Lower leg skin (tissue), 4 donors: ENCODE results near the gene AOPEP. TPM values are rescaled to one million over a fixed set of nuclear protein-coding genes. Genes with fewer than 3 reads are reported as not detected.
A peak's percentile ranks its signal among the peaks of the same experiment; 100 is the strongest.

Experiments
- DNase-seq, 2 donors: peaks; one replicate each; pipeline ENCODE4 v3.0.0-alpha.2; 2019; ENCODE audit warnings: low spot score in 2 of 2
- H3K4me3 ChIP-seq: fragments of 200-600 bp; sonication (generic); 2 replicates; pipeline ENCODE4 v1.5.1; 2017; ENCODE audit warnings: mild to moderate bottlenecking, low read depth; ENCODE audit not compliant: poor library complexity, severe bottlenecking
- CTCF ChIP-seq, 3 donors: fragments of 450-650 bp; IDR thresholded peaks; one replicate each; pipeline ENCODE4 v1.5.1; 2016; ENCODE audit warnings: antibody characterized with exemption in 3 of 3, mild to moderate bottlenecking in 3 of 3, moderate library complexity in 2 of 3
- POLR2A ChIP-seq, 2 donors: fragments of 450-650 bp; IDR thresholded peaks; one replicate each; pipeline ENCODE4 v1.6.1; 2016 to 2017; ENCODE audit warnings: antibody characterized with exemption in 2 of 2, mild to moderate bottlenecking in 1 of 2, moderate library complexity in 1 of 2
- WGBS, 2 donors: methylation state at CpG; one replicate each; pipeline ENCODE4 v1.1.5; 2018; 5-methylcytosine and 5-hydroxymethylcytosine counted together
- intact Hi-C: fragments of 100-400 bp; cut with DNase I; formaldehyde crosslinking; loops from one replicate; pipeline ENCODE4 v1.15.0; 2023; ENCODE audit warnings: low total_unique reads
- total RNA-seq, 4 donors: library from RNA; depleted of rRNA; stranded (reverse); fragments of >200 nt; gene quantifications; one replicate each; pipeline ENCODE4 v1.1.0, GENCODE V29; 2016

The AOPEP gene
- total RNA-seq, 4 donors from 2014 or later, result 66.3 to 136 (median 118) TPM

- DNase-seq, result no peak
- TF ChIP-seq CTCF (IDR thresholded peaks at IDR 0.05) (no peak), POLR2A (IDR thresholded peaks at IDR 0.05) (no peak)
- intact Hi-C loops, result no loop called here
- H3K4me3 ChIP-seq, result no peak overlapping the region
Measured at GRCh38 chr9:94879230-94879629, 152.7 kb downstream of the AOPEP start.

- peak in 1 of 2 donors; percentile 11 for DNase-seq
- TF ChIP-seq CTCF (IDR thresholded peaks at IDR 0.05) (no peak), POLR2A (IDR thresholded peaks at IDR 0.05) (no peak)
- intact Hi-C loops, result no loop called here
- no peak overlapping the region for H3K4me3 ChIP-seq
- WGBS, 2 donors, result 43 to 53% methylated on average over 1 of the region's 1 CpG
Measured at GRCh38 chr9:94881023-94881422, 154.5 kb downstream of the AOPEP start.

GRCh38 chr9:94881454-94881853 lies 155.0 kb downstream of the AOPEP start:
- no peak overlapping the region for H3K4me3 ChIP-seq
- TF ChIP-seq CTCF (IDR thresholded peaks at IDR 0.05) (no peak), POLR2A (IDR thresholded peaks at IDR 0.05) (no peak)
- DNase-seq, result no peak
- intact Hi-C loops, result no loop called here
- 72 to 82% methylated on average over 2 of the region's 2 CpGs for WGBS, 2 donors

GRCh38 chr9:94881940-94882339 lies 155.4 kb downstream of the AOPEP start:
- no peak overlapping the region for H3K4me3 ChIP-seq
- 83 to 91% methylated on average over 3 of the region's 3 CpGs for WGBS, 2 donors
- DNase-seq, result no peak
- intact Hi-C loops, result no loop called here
- TF ChIP-seq POLR2A (IDR thresholded peaks at IDR 0.05) (no peak), CTCF (IDR thresholded peaks at IDR 0.05) (no peak)

GRCh38 chr9:94882966-94883641 lies 156.6 kb downstream of the AOPEP start:
- TF ChIP-seq CTCF (IDR thresholded peaks at IDR 0.05) (no peak), POLR2A (IDR thresholded peaks at IDR 0.05) (no peak)
- DNase-seq, result peak in 1 of 2 donors; percentile 11
- 56 to 57% methylated on average over 4 of the region's 4 CpGs for WGBS, 2 donors
- intact Hi-C loops, result no loop called here
- H3K4me3 ChIP-seq, result no peak overlapping the region
